ENCODE results near the gene TFE3.

The TFE3 gene

DNA sequence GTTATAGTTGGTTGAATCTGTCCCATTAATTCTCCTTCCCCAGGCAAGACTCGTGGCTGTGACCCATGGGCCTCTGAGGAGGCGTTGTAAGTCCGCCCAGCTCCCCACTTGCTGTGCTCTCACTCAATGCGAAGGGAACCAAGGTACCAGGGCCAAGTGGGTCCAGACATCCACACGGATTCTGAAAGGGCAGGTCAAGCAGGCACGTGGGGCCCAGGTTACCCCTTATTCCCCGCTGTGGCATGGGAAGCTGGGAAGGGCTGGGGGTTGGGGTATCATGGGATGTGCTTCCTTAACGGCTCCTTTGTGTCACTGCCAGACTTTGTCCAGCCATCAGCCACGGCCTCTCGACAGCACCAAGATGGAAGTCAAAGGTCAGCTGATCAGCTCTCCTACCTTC lies 18.8 kb upstream of the TFE3 start:
- in situ Hi-C loops (cut with MboI; ENCODE audit: low sequenced_read_pairs) = no loop called here

DNA sequence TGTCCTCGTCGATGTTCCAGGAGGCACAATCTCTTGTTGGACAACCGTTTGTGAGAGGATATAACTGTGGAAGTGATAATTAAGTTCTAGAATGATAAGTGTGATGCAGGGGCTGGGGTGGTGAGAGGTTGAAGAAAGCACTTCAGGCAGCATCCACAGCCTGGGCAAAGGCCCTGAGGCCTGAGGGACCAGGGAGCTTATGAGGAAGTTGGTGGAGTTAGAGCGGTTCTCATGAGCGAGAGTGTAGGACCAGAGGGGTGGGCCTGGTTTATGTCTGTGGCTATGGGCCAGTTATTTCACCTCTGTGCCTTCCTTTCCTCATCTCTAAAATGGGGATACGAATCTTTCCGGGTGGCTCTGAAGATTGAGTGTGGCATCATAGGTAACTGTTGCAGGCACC lies 18.3 kb upstream of the TFE3 start:
- in situ Hi-C loops (cut with MboI; ENCODE audit: low sequenced_read_pairs) = no loop called here

- in situ Hi-C loops (cut with MboI; ENCODE audit: low sequenced_read_pairs) = no loop called here
Observed at GRCh38 chrX:49060914-49061313, 17.8 kb upstream of the TFE3 start.

DNA sequence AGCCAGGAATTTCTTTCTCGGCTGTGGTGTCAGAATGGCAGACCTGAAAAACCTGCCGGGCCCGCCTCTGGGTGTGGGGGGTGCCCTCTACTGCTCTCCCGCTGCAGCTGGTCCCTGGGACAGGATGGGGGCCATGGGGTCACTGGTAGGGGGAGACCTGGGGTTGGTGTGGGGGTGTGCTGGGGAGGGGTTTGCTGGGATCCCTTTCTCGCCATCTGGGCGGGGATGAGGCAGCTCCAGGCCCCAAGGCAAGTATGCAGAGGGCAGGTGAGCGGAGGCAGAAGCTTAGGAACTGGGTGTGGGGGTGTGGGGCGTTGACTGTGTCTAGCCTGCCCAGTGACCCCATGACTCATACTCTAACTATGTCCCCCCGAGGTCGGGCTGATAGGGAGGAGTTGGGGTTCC lies 16.5 kb upstream of the TFE3 start:
- in situ Hi-C loops (cut with MboI; ENCODE audit: low sequenced_read_pairs) = no loop called here

DNA sequence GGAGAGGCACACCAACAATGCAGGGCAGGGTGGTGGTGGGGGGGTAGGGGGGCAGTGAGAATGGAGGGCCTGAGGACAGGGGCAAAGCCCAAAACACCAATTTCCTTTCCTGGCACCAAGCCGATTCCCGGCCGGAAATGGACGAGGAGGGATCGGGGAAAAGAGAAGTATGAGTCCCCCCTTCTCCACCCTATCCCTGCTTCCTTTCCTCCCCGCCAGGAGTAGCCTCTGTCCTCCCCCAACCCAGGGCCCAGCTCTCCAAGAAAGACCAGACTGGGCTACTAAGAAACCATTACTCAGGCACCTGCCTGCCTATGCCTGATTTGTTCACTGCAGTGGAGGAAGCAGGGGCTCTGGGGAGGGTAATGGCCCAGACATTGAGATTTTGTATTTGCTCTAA lies 16.0 kb upstream of the TFE3 start:
- in situ Hi-C loops (cut with MboI; ENCODE audit: low sequenced_read_pairs) = no loop called here

- in situ Hi-C loops (cut with MboI; ENCODE audit: low sequenced_read_pairs) = no loop called here
Observed at GRCh38 chrX:49058794-49059193, 15.6 kb upstream of the TFE3 start, which contains the start of gene CCDC120. Gene CCDC120 (plus strand): TSS chrX:49058999. CDS start chrX:49062042, 3,043 bp downstream.

- in situ Hi-C loops (cut with MboI; ENCODE audit: low sequenced_read_pairs) = no loop called here
Observed at GRCh38 chrX:49054073-49054762, 11.1 kb upstream of the TFE3 start.

DNA sequence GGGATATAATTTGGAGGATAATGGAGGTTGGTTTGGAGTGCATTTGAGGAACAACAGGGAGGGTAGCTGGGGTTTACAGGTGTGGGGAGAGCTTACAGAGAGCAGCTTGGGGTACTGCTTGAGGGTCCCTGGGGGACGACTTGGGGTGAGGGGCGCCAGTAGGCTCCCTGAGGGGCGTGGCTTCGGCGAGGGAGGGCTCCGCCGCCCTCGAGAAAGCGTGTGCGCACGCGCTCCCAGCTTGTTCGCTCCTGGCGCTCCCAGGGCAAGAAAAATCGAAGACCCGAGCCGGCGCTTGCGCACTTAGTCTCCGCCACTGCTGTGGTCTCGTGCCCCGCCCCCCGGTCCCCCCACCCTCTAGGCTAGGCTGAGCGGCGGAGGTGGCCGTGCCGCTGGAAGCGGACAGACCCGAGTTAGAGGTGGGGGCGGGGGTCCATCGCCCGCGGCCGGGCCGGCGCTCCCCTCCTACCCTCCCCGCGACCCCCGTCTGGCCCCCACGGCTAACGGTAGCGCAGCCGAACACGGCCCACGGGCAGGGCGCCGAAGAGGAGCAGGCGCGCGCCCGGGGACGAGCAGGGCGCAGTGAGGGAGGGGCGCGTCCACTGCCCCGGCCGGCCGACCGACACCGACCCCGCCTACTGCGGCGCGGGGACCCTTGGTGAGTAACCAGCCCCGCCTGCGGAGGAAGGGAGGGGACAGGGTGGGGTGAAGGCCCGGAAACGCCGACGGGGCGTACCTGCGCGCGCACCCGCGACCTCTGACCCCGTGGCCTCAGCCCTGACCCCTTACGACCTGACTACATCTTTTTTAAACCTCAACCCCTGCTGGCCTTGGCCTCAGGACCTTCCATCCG lies 10.3 kb upstream of the TFE3 start:
- in situ Hi-C loops (cut with MboI; ENCODE audit: low sequenced_read_pairs) = no loop called here

- in situ Hi-C loops (cut with MboI; ENCODE audit: low sequenced_read_pairs) = no loop called here
Observed at GRCh38 chrX:49043987-49044281, 777 bp upstream of the TFE3 start.

DNA sequence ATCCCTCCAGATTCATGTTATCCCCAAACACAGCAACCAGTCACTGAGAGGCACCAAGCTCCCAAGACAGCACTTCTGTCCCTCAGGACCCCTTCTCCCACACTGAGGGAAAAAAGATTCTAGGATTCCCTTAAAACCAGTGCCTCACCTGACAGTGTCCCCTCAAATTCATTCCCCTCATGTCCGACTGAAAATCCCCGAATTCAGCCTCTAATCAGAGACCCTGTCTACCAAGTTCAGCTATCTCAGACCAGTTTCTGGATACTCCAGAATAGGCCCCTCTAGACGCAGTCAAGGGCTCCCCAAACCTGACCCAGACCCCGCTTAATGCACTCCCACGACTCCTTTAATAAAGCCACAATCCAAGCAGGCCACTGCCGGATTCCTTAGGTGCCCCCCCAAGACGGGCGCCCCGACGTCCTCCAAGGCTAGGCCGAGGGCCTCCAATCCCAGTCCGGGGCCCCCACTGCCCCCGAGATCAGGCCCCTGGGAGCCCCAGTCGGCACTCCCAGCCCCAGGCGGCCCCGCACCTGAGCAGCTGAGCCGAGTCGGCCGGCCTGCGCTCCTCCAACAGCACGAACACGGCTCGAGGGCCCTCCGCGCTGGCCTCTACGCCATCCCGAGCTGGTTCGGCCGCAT lies 457 bp downstream of the TFE3 start:
- in situ Hi-C loops (cut with MboI; ENCODE audit: low sequenced_read_pairs) = no loop called here

DNA sequence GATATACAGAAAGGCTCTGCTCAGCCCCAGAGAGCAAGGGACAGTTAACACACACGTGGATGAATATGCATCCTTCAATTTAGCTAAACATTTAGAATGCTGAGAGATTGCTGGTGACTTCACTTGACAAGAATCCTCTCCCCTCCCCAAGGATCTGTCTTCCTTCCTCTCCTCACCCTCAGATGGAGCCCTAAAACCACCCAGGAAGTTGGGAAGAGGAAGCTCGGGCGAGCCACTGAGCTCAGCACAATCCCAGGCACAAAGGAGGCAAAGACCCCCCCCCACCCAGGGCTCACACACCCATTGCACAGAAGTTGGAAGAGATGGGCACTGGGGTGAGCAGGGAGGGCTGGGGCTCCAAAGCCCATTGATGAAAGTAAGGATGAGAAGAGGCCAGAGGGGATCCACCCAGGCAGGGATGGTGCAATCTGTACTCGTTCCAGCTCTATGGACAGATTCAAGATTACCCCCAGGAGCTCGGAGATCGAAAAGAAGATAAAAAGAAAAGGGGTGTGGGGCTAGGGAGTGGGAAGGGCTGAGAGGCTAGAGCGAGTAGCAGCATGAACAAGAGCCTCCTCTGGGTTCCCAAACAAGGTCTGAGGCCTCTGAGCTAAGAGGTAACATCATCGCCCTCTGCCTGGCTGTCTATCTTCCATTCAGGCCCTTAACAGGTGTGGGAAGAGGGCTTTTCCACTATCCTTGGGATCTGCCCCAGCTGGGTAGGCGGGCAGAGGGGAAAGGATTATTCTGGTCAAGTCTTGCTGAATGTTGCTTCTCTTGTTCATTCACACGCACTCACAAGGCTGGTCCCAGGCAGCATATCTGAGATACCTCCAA lies 1.2 kb downstream of the TFE3 start:
- in situ Hi-C loops (cut with MboI; ENCODE audit: low sequenced_read_pairs) = no loop called here

- in situ Hi-C loops (cut with MboI; ENCODE audit: low sequenced_read_pairs) = no loop called here
Observed at GRCh38 chrX:49040376-49040955, 2.7 kb downstream of the TFE3 start.

DNA sequence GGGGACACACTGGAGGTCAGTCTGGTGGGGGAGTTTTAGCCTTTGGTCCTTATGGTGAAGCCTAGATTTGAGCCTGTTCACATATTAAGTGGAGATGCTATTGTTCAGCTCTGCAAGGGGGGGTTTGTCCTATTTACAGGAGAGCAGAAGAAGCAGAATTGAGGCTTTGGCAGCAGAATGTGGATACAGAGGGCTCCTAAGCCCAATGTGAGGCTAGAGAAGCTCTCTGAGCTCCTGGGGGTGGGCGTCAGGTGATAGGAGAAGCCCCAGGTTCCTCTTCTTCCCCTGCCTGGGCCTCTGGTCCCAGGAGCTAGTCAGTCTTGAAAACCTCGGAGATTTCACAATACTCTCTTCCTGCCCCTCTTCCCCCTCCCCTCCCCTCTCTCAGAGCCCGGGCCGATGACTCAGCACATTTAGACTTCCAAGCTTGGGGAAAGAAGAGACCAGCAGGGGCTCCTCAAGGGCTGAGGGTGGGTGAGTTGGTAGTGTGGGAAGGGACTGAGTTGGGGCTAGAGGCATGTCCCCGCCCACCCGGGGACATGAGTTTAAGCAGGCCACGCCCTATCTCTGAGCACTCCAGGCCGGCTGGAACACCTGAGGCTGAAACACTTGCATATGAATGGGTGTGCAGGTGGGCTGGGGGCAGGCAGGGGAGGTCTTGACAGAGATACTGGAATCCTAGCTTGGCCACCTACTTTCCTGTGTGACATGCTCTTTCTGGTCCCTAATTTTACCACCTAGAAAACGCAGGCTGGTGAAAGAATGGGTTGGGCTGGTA lies 3.4 kb downstream of the TFE3 start:
- in situ Hi-C loops (cut with MboI; ENCODE audit: low sequenced_read_pairs) = no loop called here

GRCh38 chrX:49037883-49038475 lies 5.2 kb downstream of the TFE3 start:
- in situ Hi-C loops (cut with MboI; ENCODE audit: low sequenced_read_pairs) = no loop called here

DNA sequence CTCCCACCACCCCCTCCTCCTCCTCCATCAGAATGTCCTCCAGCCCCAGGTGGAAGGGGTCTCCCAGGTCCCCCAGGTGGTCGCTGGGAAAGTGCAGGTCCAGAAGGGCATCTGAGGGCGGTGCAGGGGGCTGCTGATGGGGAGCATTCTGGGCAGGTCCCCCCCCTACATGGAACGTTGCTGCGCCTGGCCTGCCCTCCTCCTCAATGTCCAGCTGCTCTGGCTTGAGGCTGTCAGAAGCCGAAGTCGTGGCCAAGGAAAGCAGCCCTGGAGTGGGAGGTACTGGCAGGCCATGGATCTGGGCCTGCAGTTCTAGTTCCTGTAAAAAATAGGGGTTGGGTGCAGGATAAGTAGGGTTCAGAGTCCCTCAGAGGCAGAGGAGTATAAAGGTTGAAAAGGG lies 12.9 kb downstream of the TFE3 start:
- in situ Hi-C loops (cut with MboI; ENCODE audit: low sequenced_read_pairs) = no loop called here

GRCh38 chrX:49029876-49030275 lies 13.3 kb downstream of the TFE3 start:
- in situ Hi-C loops (cut with MboI; ENCODE audit: low sequenced_read_pairs) = no loop called here

DNA sequence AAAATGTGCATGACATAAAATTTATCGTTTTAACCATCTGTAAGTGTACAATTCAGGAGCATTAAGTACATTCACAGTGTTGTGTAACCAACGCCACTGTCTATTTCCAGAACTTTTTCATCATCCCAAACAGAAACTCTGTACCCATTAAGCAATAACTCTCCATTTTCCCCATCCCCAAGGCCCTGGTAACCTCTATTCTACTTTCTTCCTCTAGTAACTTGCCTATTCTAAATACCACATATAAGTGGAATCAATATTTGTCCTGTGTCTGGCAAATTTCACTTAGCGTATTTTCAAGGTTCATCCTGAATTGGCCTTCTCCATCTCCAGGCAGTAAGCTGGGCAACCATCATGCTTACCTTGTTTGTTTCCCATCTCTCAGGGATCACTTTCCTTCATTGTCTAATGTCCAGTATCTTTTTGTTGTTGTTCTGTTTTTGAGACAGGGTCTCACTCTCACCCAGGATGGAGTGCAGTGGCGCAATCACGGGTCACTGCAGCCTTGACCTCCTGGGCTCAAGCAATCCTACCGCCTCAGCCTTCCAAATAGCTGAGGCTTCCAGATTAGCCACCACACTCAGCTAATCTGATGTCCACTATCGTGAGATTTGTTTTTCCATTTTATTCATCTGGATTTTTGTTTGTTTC lies 23.4 kb downstream of the TFE3 start:
- in situ Hi-C loops (cut with MboI; ENCODE audit: low sequenced_read_pairs) = no loop called here

DNA sequence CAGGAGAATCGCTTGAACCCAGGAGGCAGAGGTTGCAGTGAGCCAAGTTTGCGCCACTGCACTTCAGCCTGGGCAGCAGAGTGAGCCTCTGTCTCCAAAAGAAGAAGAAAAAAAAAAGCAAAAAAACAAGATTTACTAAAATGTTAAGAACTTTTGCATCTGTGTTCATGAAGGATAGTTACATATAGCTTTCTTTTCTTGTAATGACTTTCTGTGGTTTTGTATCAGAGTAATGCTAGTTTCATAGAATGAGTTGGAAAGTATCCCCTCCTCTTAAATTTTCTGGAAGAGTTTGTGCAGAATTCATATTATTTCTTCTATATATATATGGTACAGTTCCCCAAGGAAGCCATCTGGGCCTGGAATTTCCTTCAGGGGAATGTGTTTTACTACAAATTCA lies 24.1 kb downstream of the TFE3 start:
- in situ Hi-C loops (cut with MboI; ENCODE audit: low sequenced_read_pairs) = no loop called here

- in situ Hi-C loops (cut with MboI; ENCODE audit: low sequenced_read_pairs) = no loop called here
Observed at GRCh38 chrX:49003696-49004095, 39.5 kb downstream of the TFE3 start.
